ENCODE measurements around the gene IL2RA.
"Not testable (repeated sequence)": the region's sequence is repeated elsewhere in the genome, so short reads cannot be mapped to it uniquely, and the experiment has no call there.

The IL2RA gene

GRCh38 chr10:6082496-6083395 is 20.6 kb upstream of the IL2RA start:
- no peak for DNase-seq (ENCODE audit: low read depth)

- no peak for DNase-seq (ENCODE audit: low read depth)
Observed at GRCh38 chr10:6080417-6080973, 18.3 kb upstream of the IL2RA start.

DNA sequence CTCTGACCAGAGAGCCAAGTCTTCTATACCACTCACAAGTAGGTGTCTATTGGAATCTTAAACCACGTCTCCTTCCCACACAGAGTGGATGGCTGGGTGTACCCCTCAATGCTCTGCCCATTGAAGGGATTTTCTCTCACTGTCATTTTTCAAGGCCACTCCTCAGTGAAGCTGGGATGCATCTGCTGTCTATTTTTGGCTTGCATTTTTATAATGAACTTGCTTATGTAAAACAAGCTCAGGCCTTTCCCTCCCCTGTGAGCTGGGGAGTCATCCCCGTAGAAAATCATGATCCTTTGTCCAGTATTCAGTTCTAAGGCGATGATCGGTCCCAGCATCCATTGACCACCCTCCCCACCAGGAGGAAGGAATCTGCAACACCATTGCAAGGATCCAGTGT is 16.9 kb upstream of the IL2RA start:
- no peak for DNase-seq (ENCODE audit: low read depth)

DNA sequence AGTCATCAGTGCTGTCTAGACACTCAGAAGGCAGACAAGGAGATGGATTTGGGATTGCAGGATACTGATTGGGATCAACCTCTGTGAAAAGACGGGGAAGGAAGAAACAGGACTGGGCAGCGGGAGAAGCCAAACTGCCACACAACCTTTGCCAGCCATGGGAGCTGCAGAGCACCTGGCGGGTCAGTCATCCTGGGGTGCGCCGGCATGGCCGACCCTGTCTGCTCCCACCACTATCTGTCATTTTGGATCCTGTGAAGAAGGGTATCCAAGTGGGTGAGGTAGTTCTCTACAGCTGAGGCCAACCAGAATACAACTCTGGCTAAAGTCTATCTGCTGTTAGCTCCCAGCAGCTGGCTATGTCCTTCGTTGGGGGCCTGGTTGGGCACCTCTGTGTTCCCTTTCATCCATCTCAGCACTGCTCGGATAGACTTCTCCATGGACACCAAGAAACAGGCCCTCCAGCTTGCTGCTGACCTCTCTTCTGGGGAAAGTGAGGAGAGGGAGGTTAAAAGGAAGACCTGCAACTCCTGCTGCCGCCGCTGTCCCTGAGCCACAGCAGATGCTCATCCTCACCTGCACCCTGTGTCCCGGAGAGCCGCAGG is 15.0 kb upstream of the IL2RA start:
- no peak for DNase-seq (ENCODE audit: low read depth)

- DNase-seq (ENCODE audit: low read depth), result no peak
Observed at GRCh38 chr10:6074489-6075301, 12.5 kb upstream of the IL2RA start.

- DNase-seq (ENCODE audit: low read depth), result no peak
Observed at GRCh38 chr10:6072215-6072934, 10.2 kb upstream of the IL2RA start.

- DNase-seq (ENCODE audit: low read depth), result no peak
Observed at GRCh38 chr10:6071181-6072175, 9.3 kb upstream of the IL2RA start.

- DNase-seq (ENCODE audit: low read depth), result no peak
Observed at GRCh38 chr10:6070660-6071059, 8.5 kb upstream of the IL2RA start.

DNA sequence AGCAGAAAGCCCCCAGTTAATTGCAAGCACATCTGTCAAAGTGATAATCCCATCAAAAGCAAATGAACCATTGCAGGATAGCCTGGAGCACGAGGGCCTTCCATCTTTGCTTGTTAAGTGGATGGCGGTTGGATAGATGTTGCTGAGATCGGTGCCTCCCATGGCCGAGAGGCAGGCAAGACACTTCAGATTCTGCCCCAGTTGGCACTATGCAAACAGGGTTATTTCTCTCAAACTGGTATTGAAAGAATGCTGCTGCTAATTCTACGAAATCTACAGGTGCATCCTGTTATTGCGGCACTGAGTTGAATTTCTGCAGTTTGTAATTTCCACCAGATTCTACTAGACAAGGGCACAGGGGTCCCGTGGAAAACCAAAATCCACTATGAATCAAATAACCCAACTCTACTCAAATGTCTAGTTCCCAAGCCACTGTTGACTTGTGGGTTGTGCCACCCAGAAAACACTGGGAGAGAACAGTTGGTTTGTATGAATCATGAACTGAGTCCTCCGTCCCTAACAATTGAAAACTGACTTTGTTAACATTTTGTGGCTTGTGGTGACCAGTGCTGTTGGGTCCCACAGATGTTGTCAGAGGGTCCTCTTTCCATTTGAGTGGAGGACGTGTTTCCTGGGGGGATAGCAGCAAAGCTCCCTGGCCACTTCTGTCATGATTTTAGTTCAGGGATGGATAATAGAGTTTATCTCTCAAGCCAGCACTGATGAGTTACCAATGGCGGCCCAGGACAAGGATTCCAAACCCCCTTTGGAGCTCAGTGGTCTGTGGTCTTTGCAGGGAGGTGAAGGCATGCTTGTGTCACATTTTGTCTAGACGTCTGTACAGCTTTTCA is 7.1 kb upstream of the IL2RA start:
- no peak for DNase-seq (ENCODE audit: low read depth)

DNA sequence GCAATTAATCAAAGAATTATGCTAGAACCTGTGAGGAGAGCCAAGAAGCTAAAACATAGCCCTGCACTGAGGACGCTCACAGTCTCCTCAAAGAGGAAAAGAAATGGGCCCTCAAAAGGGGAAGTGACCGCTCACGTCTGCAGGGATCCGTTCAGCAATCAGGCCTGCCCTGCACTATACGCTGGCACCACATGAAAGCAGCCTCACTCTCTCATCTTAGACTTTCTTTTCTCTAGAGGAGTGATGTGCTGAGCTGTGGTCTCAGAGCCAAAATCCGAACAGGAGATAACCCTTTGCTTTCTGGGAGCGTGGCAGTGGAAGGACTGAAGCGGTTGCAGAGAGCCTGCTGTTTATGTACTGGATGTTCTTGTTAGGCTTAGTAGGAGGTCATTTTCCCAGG is 6.3 kb upstream of the IL2RA start:
- no peak for DNase-seq (ENCODE audit: low read depth)

GRCh38 chr10:6068006-6068405 is 5.8 kb upstream of the IL2RA start:
- DNase-seq (ENCODE audit: low read depth), result no peak

DNA sequence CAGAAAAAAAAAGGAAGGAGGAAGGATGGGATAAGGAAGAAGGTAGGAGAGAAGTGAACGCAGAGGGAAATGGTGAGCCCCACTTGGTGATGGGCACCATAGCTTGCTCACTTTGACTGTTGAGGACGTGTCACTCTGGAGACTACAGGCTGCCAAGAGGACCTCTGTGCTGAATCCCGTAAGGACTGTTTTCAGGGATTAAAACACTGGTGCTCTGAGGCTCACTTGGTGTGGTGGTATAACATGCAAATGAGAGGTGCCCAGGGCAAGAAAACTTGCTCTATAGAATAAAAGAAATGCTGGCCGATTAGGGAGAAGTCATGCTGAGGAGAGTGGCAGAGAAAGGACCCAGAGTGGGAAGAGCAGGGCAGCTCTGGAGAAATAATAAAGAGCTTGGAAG is 5.3 kb upstream of the IL2RA start:
- DNase-seq (ENCODE audit: low read depth), result no peak

GRCh38 chr10:6065835-6066234 is 3.7 kb upstream of the IL2RA start:
- DNase-seq (ENCODE audit: low read depth), result no peak

DNA sequence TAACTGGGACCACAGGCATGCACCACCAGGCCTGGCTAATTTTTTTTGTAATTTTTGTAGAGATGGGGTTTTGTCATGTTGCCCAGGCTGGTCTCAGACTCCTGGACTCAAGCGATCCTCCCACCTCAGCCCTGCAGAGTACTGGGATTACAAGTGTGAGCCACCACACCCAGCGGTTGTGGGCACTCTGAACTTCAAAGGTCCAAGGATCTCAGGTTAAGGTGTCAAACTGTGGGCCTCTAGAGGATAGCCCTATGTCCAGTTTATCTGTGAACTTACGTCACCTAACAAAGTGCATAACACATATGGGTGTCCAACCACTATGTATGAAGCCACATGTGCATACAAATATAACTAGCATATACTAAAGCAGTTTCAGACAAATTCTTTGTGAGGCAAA is 3.2 kb upstream of the IL2RA start:
- DNase-seq (ENCODE audit: low read depth), result no peak

GRCh38 chr10:6064726-6065125 is 2.6 kb upstream of the IL2RA start:
- DNase-seq (ENCODE audit: low read depth), result not testable (repeated sequence)

DNA sequence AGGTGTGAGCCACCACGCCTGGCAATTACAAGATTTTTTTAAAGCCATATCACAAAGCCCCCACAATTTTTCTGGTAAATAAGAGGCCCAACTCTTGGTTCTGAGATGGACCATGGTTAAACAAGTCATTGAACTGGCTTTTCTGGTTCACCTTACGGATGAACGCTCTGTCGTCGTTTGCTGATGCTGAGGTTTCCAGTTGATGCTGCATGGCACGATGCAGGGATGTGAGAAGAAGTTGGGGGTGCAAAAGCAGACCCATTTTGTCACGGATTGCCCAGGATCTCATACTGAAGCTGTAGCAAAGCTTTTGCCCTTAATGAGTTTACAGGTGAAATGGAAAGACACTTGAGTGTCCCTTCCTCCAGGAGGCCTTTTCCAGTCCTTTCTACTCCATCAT is 2.0 kb upstream of the IL2RA start:
- DNase-seq (ENCODE audit: low read depth), result no peak

GRCh38 chr10:6061056-6061455 is 1.1 kb downstream of the IL2RA start:
- DNase-seq (ENCODE audit: low read depth), result no peak

- no peak for DNase-seq (ENCODE audit: low read depth)
Observed at GRCh38 chr10:6059506-6059905, 2.7 kb downstream of the IL2RA start.

DNA sequence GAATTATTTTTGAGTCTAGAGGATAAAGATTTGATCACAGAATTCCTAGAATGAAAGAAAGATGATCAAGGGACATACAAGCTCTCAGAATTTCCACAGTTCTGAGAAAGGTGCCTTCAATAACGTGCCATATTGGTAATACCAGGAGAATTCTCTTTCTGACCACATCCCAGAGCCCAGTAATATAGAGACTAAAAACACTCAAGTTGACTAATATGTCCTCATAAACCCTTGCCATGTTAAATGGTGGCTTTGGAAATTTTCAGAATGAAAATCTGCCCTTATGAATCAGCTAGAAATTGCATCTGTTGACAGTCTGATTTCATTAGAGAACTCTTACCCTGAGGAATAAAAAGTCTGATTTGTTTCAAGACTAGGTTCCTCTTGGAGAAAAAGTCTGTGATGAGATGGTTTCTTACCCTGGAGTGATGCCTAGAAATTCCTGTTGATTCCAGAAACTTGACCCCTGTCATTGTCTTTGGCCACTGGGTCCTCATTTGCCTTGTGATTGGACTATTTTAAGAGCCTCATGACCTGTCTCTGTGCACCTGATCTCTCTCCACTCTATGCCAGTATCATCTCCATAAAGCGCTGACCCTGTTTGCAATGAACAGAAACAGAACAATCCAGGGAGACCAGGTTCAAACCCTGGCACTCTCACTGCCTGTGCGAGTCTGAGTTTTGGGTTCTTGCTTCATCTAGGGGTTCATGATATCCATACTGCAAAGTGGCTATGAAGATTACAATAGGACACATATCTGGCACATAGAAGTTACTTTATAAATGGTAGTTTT is 3.3 kb downstream of the IL2RA start:
- no peak for DNase-seq (ENCODE audit: low read depth)
